Inferior parietal cortex (tissue), 1 donor: ENCODE results near the gene ERN1.

Source experiments
- DNase-seq: peaks from one replicate; pipeline ENCODE4 v3.0.0-alpha.2; 2016; ENCODE audit errors: extremely low spot score

ERN1 gene

GRCh38 chr17:64158406-64158805 is 28.5 kb upstream of the ERN1 start:
- no peak for DNase-seq

DNA sequence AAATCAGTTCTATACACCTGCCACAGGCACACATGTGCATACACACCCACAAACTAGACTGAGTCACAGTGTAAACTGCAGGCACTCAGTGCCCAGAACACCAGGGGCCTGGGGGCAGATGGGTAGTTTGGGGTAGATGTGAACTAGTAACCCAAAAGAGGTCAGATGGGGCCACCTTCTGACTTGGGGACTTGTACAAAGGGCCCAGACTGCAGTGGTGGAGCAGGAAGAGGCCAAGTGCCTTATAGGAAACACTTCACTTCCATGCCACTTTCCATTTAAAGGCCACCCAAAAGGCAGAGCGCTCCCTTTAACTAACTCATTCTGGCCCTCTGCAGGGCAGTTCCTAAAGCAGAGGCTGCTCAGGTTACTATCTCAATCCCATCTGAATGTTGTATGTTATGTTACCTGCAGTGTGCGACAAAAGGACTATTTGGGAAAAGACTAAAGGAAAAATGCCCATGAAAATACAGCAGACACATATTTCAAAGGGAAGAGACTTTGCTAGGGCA is 27.8 kb upstream of the ERN1 start:
- no peak for DNase-seq

DNA sequence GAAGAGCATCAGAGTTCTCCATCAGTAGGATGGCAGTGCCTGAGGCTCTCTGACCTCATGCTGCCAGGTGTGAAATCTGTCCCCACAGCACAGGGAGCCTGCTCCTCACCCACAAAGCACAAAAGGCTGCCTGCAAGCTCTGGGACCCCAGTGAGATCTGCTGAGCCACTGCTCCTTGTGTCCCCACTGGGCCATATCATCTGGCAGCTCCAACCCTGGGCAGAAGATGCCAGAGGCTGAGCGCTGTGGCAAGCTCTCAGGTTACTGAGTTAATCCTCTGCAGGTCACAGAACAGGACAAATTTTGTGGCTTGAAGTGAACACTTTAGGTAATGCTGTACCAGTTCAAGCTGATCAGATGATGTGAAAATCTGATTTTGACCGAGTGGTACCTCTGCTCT is 26.7 kb upstream of the ERN1 start:
- DNase-seq = no peak

DNA sequence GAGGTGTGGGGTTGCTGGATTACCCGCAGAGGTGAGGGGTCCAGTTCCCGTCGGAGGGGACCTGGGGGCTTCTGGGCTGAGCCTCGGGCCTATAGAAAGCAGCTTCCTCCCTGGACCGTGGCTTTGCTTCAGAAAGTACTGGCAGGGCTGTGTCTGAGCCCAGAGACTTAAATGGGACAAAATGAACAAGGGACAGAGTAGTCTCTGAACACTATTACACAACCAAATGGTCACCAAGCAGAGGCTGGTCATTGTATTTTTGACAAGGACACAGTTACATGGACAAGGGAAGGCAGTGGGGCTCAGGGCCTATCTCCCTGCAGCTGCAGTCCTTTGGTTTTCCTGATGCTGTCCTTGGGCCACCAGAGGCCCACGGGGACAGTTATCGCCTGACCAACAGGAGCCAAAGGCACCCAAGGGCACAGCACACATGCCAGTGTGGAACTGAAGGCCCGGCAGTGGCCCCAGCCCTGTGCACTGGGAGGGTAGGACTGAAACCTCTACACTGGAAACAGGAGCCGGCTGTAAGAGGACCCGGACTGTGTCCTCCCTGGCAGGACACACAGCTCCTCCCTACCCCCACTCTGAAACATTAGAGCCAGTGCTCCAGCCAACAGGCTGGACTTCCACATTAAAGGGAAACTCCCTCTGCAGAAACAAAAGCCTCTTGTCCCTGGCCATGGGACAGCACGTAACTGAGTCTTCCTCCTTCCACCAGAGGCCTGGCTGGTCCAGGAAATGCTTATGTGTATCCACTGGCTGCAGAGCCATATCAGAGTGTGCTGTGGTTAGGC is 26.0 kb upstream of the ERN1 start:
- DNase-seq = peak; percentile 86

GRCh38 chr17:64155129-64155528 is 25.2 kb upstream of the ERN1 start:
- no peak for DNase-seq

DNA sequence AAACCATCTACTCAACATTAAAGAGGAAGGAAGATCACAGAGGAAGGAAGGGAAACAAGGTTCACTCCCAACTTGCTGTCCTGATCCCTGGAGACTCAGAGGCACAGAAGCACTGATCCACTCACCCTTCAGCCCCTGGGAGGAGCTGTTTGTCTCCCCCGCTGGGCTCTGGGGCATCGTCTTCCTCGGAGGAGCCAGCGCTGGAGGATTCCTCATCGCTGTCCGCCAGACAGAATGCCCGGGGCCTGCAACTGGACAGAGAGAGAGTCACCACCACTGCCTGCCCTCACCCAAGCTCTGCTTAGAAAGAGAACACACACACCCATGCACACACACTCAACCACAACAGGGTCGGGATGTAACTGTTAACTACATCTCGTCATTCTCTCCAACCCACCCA is 24.8 kb upstream of the ERN1 start:
- no peak for DNase-seq

GRCh38 chr17:64154313-64154695 is 24.4 kb upstream of the ERN1 start:
- DNase-seq = no peak

DNA sequence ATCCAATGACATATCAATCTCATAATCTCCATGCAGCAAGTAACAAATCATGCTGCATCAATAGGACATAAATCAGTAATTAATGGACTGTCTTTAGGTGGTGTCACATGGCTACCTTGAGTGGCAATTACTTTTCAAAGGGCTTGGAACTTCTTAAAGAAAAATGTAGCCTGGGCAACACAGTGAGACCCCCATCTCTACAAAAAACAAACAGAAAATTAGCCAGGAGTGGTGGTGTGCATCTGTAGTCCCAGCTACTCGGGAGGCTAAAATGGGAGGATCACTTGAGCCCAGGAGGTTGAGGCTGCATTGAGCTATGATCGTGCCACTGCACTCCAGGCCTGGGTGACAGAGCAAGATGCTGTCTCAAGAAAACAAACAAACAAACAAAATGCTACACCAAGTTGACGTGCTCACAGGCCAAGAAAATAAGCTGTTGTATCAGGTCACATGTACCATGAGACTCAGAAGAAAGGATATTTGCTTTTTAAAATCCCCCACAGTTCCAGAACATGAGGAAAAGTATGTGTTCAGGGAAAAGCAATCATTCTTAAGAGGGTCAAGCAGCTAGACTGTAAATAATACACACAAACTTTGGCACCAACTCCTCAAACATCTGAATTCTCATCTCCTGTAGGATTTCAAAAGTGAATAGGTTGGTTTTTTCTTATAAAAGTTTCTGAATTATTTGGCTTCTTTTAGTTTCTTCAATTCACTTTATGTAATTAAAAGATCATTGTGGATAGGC is 23.8 kb upstream of the ERN1 start:
- DNase-seq = no peak

DNA sequence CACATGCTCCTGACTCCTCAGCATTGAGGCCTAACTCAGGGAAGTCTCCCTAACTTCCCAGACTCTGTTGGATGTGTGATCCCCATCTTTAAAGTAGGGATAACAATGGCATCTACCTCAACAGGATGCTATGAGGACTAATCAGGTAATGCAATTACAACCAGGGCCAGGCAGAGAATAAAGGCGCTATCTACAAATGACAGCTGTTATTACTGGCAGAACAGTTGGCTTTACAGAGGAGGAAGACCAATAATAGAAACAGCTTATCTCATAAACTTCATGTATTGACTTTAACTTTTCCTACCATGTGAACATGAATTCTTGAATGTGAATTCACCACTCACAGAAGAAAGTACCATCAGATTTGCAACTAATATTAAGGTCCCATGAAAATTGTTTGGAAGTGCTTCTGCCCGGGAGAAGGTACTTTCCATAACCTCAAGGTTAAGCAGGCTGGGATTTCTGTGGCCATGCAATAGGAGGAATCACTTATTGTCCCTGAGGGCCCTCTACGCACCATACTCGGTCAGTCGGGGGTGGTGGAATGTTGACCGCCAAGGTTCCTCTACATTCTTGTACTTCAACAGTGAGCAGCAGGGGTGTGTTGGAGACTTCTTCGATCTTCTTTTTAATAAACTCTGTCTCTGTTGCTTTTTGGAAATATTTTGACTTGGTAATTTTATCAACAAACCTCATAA is 22.6 kb upstream of the ERN1 start:
- DNase-seq = no peak

DNA sequence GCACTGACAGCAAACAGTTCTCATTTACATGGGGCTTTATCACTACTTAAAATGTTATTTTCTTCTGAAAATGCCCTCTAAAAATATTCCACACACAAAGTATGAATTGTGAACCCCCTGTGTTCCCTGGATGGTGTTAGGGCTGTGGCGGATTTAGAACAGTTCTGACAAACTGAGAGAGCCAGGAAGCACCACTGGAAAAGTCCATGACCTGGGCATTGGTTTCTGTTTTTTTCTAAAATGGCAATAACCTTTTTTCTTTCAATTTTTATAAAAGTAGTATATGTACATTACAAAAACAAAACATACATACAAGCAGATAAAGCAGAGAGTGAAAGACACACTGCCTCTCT is 21.0 kb upstream of the ERN1 start:
- DNase-seq = no peak

- no peak for DNase-seq
Observed at GRCh38 chr17:64150237-64151015, 20.5 kb upstream of the ERN1 start.

- no peak for DNase-seq
Observed at GRCh38 chr17:64149196-64149595, 19.3 kb upstream of the ERN1 start.

DNA sequence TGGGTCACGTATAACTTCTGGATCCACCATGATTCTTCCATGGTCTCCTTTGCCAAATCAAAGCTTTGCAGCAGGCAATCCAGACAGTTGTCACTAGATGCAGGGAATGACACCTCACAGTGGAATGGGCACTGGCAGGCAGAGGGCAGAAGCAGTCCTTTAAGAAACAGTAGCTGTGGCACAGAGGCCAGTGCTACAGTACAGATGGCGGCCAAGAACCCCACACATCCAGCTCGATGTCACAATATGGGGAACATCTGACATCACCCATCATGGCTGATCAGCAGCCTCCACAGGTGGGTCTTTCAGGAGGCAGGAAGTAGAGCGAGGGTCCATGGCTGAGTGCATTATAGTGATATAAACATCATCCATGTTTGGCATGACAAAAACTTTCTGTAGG is 18.8 kb upstream of the ERN1 start:
- DNase-seq = no peak

- no peak for DNase-seq
Observed at GRCh38 chr17:64148017-64148631, 18.2 kb upstream of the ERN1 start.

DNA sequence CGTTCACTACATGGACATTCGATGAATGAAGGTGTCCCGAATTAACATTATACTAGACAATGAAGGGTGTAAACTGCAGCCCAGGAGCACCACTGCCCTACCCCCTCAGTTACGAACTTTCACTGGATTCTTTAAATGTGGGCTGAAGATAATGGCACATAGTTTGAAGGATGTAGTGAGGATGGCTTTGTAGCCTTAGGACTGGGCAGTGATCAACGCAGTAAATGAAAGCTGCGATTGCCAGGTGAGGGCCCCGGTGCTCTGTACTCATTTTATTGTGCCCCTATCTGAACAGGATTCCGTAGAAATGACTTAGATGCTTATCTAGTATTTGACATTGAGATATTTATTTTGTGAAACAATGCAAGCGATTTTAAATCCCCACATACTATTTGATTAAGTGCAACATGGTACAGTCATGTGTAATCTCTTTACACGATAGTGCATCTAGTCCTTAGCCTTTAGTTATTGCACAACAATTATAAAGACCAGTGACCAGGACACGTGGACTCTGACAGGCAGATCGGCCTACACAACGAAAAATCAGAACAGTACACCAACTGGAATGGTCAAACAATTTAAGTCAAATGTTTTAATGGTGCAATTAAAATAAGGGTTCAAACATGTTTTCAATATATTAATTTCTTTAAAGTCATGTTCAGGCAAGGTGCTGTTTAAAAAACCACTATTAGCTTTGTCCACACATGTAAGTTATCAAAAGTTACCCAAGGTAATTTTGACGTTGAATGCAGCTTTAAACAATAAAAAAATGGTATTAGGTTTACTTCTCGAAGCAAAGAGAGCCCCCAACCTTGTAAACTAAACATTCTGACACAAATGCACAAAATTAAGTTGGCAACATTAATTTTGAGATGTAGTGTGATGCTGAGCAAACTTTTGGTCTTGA is 17.4 kb upstream of the ERN1 start:
- no peak for DNase-seq

- DNase-seq = peak; percentile 63
Observed at GRCh38 chr17:64146418-64147109, 16.6 kb upstream of the ERN1 start.

DNA sequence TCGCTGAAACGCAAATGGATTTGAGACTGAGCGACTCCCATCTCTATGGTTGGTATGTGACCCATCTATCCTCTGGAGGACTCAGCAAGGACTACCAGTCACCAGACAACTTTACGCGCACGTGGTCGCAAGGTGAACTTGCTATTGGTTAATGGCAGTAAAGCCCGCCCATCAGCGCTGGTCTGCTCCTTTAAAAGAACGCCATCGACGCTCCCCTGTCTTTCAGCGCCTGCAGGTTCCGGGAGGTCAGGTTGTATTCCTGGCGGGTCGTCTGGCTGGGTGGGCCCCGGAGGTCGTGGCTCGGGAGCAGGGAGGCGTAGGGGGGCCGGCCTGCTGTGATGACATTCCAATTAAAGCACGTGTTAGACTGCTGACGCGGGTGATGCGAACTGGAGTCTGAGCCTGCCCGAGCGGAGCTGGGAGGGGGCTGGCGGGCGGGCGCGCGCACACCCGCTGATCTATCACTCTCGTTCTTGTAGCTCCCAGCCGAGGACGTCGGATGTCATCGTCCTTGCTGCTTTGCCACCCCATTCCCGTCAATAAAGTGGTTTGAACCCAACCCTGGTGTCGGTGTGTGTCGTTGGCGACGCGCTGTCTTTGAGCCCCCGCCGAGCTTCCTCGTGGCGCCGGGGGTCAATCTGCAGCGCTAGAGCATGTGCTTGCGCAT is 15.9 kb upstream of the ERN1 start:
- DNase-seq = peak; percentile 100

GRCh38 chr17:64145375-64145750 is 15.4 kb upstream of the ERN1 start:
- no peak for DNase-seq

GRCh38 chr17:64139542-64139941 is 9.6 kb upstream of the ERN1 start:
- DNase-seq = no peak
